Glutamatergic neuron (in vitro differentiated cells): ENCODE results near the gene POLN. TPM values are rescaled to one million over a fixed set of nuclear protein-coding genes. Genes with fewer than 3 reads are reported as not detected.

Source experiments
- DNase-seq: peaks from one replicate; pipeline ENCODE4 v3.0.0; 2022
- H3K27ac Mint-ChIP-seq: one replicate; pipeline ENCODE4 v1.8.0; 2020; ENCODE audit warnings: mild to moderate bottlenecking, mixed read lengths, inconsistent platforms; ENCODE audit not compliant: unreplicated experiment
- H3K27me3 Mint-ChIP-seq: one replicate; pipeline ENCODE4 v1.8.0; 2020; ENCODE audit warnings: mild to moderate bottlenecking, moderate library complexity, mixed read lengths, inconsistent platforms; ENCODE audit not compliant: unreplicated experiment
- H3K36me3 Mint-ChIP-seq: one replicate; pipeline ENCODE4 v1.8.0; 2020; ENCODE audit warnings: mild to moderate bottlenecking, mixed read lengths, inconsistent platforms; ENCODE audit not compliant: unreplicated experiment
- H3K4me1 Mint-ChIP-seq: one replicate; pipeline ENCODE4 v1.8.0; 2020; ENCODE audit warnings: mild to moderate bottlenecking, low read depth, mixed read lengths, inconsistent platforms; ENCODE audit not compliant: unreplicated experiment
- H3K4me3 Mint-ChIP-seq: one replicate; pipeline ENCODE4 v1.8.0; 2020; ENCODE audit warnings: mild to moderate bottlenecking, mixed read lengths, inconsistent platforms; ENCODE audit not compliant: unreplicated experiment
- H3K9me3 Mint-ChIP-seq: one replicate; pipeline ENCODE4 v1.8.0; 2020; ENCODE audit warnings: mild to moderate bottlenecking, moderate library complexity, mixed read lengths, inconsistent platforms; ENCODE audit not compliant: unreplicated experiment
- CTCF ChIP-seq: fragments of 200-600 bp; sonication (generic); IDR thresholded peaks from one replicate; pipeline ENCODE4 v1.5.0; 2021; ENCODE audit not compliant: partially characterized antibody, unreplicated experiment
- total RNA-seq: library from RNA; stranded (reverse); fragmentation: NEBNext Ultra II Directional; extraction: Animal tissue kit (Norgen Biotek cat#: 25700); gene quantifications from one replicate; pipeline ENCODE4 v1.2.1, GENCODE V29; 2021; ENCODE audit not compliant: unreplicated experiment

Gene POLN
- total RNA-seq, 1 donor from 2014 or later = 6.8 TPM

DNA sequence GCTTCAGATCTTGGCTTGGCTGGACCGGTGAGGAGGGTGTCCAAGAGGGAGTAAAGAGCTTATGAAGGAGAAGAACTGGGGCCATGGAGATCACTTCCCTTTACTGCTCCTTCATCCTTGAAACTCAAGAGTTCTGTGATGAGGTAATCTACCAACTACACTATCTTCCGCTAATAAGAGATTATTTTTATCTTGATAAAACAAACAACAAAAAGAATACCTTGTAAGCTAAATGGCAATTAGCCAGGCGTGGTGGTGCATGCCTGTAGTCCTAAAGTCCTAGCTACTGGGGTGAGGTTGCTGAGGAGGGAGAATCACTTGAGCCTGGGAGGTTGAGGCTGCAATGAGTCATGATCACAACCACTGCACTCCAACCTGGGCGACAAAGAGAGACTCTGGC lies 47.4 kb downstream of the POLN start:
- no peaks in the 10 kb centered on the region for H3K27me3 Mint-ChIP-seq
- TF ChIP-seq CTCF = no peak
- no peak for DNase-seq
- peaks cover 17% of the 10 kb centered on the region for H3K36me3 Mint-ChIP-seq
- H3K4me3 Mint-ChIP-seq = no peak overlapping the region
- H3K9me3 Mint-ChIP-seq = peaks cover 6% of the 10 kb centered on the region
- H3K4me1 Mint-ChIP-seq = no peaks in the 10 kb centered on the region
- no peak overlapping the region for H3K27ac Mint-ChIP-seq

DNA sequence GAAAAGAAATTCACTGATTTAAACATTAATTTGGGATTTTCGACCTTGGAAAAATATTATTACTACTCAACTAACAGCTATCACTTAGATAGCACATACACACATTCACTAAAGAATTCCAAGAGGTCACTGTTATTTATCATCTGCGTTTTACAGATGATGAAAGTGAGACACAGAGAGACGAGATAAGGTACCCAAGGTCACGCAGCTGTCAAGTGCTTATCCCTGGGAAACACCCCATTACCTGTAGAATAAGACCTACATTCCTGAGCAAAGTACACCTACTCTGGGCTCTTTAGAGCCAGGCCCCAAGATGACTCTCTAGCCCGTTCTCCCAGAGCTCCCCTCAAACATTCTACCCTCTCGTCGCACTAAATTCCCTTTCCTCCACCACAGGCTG lies 48.6 kb downstream of the POLN start:
- TF ChIP-seq CTCF = no peak
- DNase-seq = no peak
- Mint-ChIP-seq H3K4me3 (no peak overlapping the region), H3K4me1 (no peaks in the 10 kb centered on the region), H3K27ac (no peak overlapping the region), H3K36me3 (peaks cover 12% of the 10 kb centered on the region), H3K27me3 (no peaks in the 10 kb centered on the region), H3K9me3 (peaks cover 6% of the 10 kb centered on the region)

GRCh38 chr4:2186865-2187172 lies 55.1 kb downstream of the POLN start:
- H3K9me3 Mint-ChIP-seq = peaks cover 14% of the 10 kb centered on the region
- no peak overlapping the region for H3K27ac Mint-ChIP-seq
- no peaks in the 10 kb centered on the region for H3K27me3 Mint-ChIP-seq
- H3K4me3 Mint-ChIP-seq = no peak overlapping the region
- peaks cover 37% of the 10 kb centered on the region for H3K36me3 Mint-ChIP-seq
- H3K4me1 Mint-ChIP-seq = no peaks in the 10 kb centered on the region
- no peak for DNase-seq
- TF ChIP-seq CTCF = no peak

GRCh38 chr4:2186133-2186864 lies 55.6 kb downstream of the POLN start:
- TF ChIP-seq CTCF = no peak
- Mint-ChIP-seq H3K27me3 (no peaks in the 10 kb centered on the region), H3K27ac (no peak overlapping the region), H3K36me3 (peaks cover 40% of the 10 kb centered on the region), H3K9me3 (peaks cover 15% of the 10 kb centered on the region), H3K4me3 (no peak overlapping the region), H3K4me1 (no peaks in the 10 kb centered on the region)
- DNase-seq = no peak

DNA sequence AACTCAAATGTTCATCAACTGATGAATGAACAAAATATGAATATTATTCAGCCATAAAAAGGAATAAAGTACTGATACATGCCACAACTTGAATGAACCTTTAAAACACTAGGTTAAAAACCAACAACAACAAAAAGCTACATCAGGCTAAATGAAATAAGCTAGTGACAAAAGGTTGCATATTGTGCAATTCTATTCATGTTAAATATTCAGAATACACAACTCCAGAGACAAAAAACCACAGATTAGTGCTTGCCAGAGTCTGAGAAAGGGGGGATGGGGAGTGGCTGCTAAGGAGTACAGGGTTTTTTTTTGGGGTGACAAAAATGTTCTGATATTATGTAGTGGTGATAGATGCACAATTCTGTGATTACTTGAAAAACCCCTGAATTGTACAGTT lies 58.5 kb downstream of the POLN start:
- no peak for DNase-seq
- TF ChIP-seq CTCF = no peak
- H3K36me3 Mint-ChIP-seq = peaks cover 37% of the 10 kb centered on the region
- H3K27me3 Mint-ChIP-seq = no peaks in the 10 kb centered on the region
- H3K27ac Mint-ChIP-seq = no peak overlapping the region
- no peak overlapping the region for H3K4me3 Mint-ChIP-seq
- H3K9me3 Mint-ChIP-seq = peaks cover 11% of the 10 kb centered on the region
- no peaks in the 10 kb centered on the region for H3K4me1 Mint-ChIP-seq
